Right hindlimb (tissue), 1 donor: ENCODE data around the gene ZNF500.

Experiments
- DNase-seq: peaks from one replicate; pipeline ENCODE4 v3.0.0-alpha.2; 2018

The ZNF500 gene

DNA sequence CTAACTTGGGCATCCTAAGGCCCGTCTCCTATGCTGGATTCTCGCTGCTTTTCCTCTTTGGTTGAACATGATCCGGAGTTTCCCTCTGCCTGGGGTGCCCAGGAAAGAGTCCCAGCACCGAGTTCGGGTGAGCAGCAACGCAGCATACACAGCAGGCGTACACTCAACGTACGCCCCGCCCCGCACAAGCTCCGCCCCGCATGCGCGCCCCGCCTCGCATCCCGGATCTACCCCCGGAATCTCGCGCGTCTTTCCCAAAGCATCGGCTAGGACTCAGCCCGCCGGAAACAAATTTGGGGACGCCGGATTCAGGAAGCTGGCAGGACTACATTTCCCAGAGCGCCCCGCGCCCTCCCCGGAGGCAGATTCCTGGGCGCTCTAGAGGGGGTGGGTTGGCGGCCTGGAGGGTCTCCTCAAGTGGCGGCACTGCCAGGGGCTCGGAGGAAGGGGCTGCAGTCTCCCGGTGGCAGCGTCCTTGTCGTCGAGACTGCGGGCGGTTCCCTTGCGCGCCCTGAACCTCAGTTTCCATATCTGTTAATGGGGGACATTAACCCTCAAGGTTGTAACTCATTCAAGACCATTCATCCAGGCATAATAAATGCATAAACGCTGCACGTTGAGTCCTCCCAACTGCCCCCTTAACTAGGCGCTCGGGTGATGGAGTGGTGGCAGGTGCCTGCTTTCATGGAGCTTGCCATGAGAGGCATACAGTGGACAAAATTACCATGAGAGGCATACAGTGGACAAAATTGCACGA lies 1.8 kb upstream of the ZNF500 start:
- peak; percentile 98 for DNase-seq

DNA sequence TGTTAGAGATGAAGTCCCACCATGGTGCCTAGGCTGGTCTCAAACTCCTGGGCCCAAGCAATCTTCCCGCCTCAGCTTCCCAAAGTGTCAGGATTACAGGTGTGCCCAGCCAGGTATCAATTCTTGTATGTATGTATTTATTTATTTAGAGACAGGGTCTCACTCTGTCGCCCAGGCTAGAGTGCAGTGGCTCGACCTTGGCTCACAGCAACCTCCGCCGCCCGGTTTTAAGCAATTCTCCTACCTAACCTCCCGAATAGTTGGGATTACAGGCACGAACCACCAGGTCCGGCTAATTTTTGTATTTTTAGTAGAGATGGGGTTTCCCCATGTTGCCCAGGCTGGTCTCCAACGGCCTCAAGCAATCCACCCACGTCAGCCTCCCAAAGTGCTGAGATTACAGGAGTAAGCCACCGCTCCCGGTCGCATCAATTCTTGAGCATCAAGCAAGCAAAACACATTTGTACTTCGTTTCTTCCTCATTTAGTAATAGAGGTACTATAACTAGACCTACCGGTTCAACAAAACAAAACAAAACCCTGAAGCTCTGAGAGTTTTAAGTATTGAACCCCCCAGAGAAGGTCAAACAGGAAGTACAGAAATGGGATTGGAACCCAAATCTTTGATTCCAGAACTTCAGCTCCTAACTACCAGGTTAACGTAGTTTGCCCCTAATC lies 1.0 kb upstream of the ZNF500 start:
- no peak for DNase-seq

GRCh38 chr16:4765511-4766474 lies 1.2 kb downstream of the ZNF500 start:
- DNase-seq, result no peak

GRCh38 chr16:4763791-4764190 lies 3.2 kb downstream of the ZNF500 start:
- DNase-seq, result no peak

GRCh38 chr16:4762205-4762604 lies 4.8 kb downstream of the ZNF500 start:
- DNase-seq, result no peak

- no peak for DNase-seq
Observed at GRCh38 chr16:4760221-4760910, 6.6 kb downstream of the ZNF500 start.

DNA sequence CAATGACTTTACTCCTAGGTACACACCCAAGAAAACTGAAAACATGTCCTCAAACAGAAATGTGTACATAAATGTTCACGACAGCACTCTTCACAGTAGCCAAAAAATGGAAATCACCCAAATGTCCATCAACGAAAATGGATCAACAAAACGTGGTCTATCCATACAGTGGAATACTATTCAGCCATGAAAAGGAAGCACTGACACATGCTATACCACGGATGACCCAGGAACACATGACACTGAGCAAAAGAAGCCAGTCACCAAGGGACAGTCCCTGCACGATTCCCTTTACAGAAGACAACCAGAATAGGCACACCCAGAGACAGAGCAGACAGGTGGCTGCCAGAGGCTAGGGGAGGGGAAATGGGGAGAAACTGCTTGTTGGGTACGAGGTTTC lies 11.3 kb downstream of the ZNF500 start:
- DNase-seq, result no peak

GRCh38 chr16:4754865-4755264 lies 12.1 kb downstream of the ZNF500 start:
- DNase-seq, result no peak

DNA sequence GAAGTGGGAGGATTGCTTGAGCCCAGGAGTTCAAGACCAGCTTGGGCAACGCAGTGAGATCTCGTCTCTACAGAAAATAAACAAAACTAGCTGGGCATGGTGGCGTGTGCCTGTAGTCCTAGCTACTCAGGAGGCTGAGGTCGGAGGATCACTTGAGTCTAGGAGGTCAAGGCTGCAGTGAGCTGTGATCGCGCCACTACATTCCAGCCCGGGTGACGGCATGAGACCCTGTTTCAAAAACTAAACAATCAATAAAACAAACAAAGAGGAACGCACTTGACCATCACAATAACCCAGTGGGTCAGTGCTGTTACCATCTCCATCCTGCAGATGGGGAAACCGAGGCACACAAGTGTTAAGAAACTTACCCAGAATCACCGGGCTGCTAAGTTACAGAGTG lies 13.7 kb downstream of the ZNF500 start:
- no peak for DNase-seq

- no peak for DNase-seq
Observed at GRCh38 chr16:4752351-4753100, 14.4 kb downstream of the ZNF500 start.

DNA sequence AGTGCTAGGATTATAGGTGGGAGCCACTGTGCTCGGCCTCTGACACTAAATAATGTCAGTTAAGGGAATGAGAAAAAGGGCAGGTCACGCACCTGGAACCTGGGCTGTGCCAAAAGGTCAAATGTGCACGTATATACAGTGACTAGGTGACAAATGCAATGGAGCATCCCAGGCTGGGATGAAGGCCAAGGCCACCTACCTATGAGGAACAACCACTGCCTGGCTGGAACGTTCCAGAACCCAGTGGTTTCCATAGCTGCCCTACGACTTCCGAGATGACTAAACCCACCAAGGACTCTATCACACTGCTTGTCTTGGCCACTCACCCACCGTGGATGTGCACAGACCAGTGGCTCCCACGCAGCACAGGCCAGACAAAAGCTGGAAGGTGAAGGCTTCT lies 16.1 kb downstream of the ZNF500 start:
- DNase-seq, result no peak

DNA sequence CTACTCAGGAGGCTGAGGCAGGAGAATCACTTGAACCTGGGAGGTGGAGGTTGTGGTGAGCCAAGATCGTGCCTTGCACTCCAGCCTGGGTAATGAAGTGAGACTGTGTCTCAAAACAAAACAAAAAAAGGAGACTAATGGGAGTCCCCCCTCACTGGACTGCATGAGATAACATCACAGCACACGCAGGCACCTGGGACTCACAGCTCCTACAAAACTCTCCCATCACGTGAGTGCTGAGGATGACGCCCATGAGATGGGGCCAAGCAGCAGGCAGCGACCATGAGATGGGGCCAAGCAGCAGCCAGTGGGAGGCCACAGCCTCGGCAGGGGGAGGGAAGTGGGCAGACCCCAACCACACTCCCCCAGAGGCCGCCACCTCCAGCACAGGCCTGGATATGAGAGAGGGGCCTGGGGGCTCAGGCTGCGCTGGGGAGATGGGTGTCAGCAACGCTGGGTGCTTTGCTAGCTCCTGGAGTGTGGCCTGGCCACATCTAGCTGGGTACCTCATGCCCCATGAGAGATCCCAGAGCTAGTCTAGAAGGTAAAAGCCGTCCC lies 17.2 kb downstream of the ZNF500 start:
- no peak for DNase-seq

GRCh38 chr16:4748682-4749411 lies 18.1 kb downstream of the ZNF500 start:
- no peak for DNase-seq

- no peak for DNase-seq
Observed at GRCh38 chr16:4747906-4748681, 18.9 kb downstream of the ZNF500 start.

- peak; percentile 41 for DNase-seq
Observed at GRCh38 chr16:4746991-4747574, 19.9 kb downstream of the ZNF500 start.

GRCh38 chr16:4746215-4746614 lies 20.7 kb downstream of the ZNF500 start:
- no peak for DNase-seq

- no peak for DNase-seq
Observed at GRCh38 chr16:4745274-4745569, 21.7 kb downstream of the ZNF500 start.

DNA sequence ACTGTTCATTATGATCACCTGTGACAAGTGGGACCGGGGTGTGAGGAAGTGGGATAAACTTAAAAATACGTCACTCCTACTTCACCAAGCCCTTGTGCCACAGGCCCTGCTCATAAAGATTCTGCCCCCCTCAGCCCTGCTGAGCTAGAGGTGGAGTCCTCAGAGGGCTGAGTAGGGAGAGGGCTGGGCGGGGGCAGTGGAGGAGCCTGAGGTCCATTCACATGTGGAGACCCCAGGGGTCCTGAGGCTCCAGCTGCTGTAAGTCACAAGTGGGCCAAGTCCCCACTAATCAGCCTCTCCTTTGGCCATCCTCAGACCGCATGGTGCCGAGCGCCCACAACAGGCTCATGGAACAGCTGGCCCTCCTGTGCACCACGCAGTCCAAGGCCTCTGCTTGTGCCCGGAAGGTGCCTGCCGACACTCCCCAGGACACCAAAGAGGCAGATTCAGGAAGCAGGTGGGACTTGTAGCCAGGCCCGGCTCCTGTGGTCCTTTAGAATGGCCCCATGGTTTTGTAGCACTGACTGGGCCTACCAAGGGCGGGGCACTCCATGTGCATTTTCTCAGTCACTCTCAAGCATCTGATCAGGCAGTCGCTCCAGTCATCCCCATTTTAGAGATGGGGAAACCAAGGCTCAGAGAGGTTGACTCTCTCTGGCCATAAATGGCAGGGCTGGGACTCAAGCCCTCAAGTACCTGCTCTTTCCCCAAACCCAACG lies 22.2 kb downstream of the ZNF500 start:
- no peak for DNase-seq

DNA sequence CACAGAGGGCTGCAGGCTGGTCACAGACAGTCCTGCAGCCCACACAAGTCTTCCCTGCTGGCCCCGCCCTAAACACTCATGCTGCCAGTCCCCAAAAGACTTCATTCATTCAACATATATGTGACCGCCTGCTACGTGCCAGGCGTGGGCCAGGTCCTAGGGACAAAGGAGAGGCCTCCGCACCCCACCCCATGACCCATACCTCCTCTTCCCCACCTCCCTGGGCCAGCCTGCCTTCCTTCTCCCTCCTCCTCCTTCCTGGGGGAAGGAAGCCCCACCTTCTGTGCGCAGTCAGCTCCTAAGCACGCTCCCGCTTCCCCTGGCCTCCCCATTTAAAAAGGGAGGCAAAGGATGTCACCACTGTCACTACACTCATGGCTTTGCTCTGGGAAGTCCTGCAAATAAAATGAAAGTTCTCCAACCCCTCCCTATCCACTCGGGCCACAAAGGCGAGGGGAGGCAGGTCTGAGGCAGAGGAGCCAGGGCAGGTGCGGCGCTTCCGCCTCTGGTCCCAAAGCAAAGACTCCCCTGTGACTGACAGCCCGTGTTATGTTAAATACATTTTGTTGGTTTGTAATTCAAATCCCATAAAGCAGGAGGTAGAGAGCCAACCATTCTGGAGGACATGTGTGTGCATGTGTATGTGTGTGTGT lies 23.6 kb downstream of the ZNF500 start:
- DNase-seq, result no peak
